Testis (tissue), 2 donors: Measurements from ENCODE around the gene HSD3B7.

Experiments used
- POLR2A ChIP-seq: fragments of 450-650 bp; IDR thresholded peaks from one replicate; pipeline ENCODE4 v1.6.1; 2017; ENCODE audit warnings: antibody characterized with exemption, mild to moderate bottlenecking, moderate library complexity
- TF ChIP-seq, protein P1 (sequence below), 3 experiments: fragments of 450-650 bp in 2 of 3; fragments of 200-600 bp in 1 of 3; sonication (generic) in 1 of 3; IDR thresholded peaks; one replicate each; pipeline ENCODE4 v1.5.1; 2016 to 2019; ENCODE audit warnings: antibody characterized with exemption in 3 of 3, mild to moderate bottlenecking in 2 of 3, moderate library complexity in 1 of 3

DNA sequence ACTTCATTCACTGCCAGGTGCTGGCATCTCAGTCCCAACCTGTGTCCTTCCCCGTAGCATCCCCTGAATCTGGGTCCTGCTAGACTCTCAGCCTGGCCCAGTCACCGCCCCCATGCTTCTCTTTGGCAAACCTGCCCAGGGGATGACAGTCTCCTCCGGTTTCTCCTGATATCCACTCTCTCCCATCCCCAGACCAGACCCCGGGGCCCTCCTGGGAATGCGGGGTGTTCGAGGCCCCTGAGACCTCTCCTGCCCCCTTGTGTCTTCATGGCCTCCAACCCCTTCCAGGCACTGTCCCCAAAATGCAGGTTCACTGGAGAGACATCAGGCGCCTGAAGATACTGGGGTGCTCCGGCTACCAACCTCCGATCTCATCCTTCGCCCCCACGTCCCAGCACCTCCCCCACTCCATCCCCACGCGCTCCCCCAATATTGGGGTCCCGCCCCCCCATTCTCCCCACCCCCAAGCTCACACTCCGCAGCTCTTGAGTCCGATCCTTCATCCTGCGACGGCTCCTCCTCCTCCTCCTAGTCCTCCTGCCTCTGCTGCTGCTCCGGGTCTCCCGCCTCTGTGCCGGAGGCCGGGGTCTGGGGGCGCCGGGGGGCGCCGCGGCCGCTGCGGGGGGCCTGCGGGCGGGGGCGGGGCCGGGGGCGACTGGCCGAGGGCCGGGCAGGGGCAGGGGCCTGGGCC lies 25.0 kb downstream of the HSD3B7 start:
- TF ChIP-seq, protein P1, sequence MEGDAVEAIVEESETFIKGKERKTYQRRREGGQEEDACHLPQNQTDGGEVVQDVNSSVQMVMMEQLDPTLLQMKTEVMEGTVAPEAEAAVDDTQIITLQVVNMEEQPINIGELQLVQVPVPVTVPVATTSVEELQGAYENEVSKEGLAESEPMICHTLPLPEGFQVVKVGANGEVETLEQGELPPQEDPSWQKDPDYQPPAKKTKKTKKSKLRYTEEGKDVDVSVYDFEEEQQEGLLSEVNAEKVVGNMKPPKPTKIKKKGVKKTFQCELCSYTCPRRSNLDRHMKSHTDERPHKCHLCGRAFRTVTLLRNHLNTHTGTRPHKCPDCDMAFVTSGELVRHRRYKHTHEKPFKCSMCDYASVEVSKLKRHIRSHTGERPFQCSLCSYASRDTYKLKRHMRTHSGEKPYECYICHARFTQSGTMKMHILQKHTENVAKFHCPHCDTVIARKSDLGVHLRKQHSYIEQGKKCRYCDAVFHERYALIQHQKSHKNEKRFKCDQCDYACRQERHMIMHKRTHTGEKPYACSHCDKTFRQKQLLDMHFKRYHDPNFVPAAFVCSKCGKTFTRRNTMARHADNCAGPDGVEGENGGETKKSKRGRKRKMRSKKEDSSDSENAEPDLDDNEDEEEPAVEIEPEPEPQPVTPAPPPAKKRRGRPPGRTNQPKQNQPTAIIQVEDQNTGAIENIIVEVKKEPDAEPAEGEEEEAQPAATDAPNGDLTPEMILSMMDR (IDR thresholded peaks at IDR 0.05) = no peak
- TF ChIP-seq POLR2A = no peak
